GM18499 (cell line): ENCODE measurements around the gene AGPAT4.

Experiments used
- ATAC-seq: cut with Tn5 transposase; IDR thresholded peaks from one replicate; pipeline ENCODE4 v1.9.1; 2021; ENCODE audit warnings: moderate number of reproducible peaks; ENCODE audit not compliant: insufficient read depth, unreplicated experiment

Gene AGPAT4

GRCh38 chr6:161257793-161258457 lies 15.9 kb downstream of the AGPAT4 start:
- ATAC-seq = no peak

- ATAC-seq = no peak
Observed at GRCh38 chr6:161256407-161256806, 17.5 kb downstream of the AGPAT4 start.

DNA sequence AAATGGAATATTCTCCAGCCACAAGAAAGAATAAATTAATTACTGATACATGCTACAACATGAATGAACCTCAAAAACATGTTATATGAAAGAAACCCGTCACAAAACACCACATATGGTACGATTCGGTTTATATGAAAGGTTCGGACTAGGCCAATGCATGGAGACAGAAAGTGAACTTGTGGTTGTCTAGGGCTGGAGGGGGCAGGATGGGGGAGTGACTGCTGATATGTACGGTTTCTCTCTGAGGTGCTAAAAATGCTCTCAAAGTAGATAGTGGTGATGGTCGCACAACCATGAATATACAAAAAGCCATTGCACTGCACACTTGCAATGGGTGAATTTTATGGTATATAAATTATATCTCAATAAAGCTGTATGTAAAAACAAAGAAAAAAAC lies 18.3 kb downstream of the AGPAT4 start:
- no peak for ATAC-seq

- no peak for ATAC-seq
Observed at GRCh38 chr6:161254464-161255253, 19.2 kb downstream of the AGPAT4 start.

DNA sequence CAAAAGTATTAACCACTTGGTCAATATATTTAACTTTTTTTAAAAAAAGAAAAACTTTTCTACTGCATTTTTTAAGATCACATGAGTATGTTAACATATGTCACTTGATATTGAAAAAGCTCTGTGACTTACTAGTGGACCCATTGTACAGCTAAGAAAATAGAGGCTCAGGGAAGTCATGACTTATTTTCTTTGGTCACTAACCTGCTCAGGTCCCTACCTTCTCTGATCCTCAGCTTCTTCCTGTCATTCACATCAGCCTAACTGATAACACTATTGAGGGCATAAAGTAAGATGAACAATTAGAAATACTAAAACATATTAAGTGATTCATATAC lies 19.8 kb downstream of the AGPAT4 start:
- ATAC-seq = no peak

- ATAC-seq = no peak
Observed at GRCh38 chr6:161251345-161251744, 22.5 kb downstream of the AGPAT4 start.

GRCh38 chr6:161249327-161249726 lies 24.5 kb downstream of the AGPAT4 start:
- no peak for ATAC-seq

- no peak for ATAC-seq
Observed at GRCh38 chr6:161246725-161247124, 27.1 kb downstream of the AGPAT4 start.

DNA sequence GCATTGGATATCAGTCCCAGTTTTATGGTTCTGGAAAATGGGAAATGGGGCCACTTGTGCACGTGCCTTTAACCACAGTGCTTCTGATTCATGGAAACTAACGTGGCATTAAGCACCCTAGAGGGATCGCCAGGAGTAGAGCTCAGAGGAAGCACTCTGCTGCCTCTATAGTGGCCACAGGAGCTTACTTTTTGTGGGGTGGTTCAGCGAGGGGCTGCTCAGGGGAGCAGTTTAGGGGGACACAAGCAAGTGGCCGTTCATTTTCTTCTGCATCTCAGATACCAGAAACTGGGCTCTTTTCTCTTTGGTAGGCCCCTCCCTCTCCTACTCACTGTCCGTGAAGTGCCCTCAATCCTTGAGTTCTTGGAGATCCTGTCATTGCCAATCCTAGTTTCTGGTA lies 28.5 kb downstream of the AGPAT4 start:
- no peak for ATAC-seq

DNA sequence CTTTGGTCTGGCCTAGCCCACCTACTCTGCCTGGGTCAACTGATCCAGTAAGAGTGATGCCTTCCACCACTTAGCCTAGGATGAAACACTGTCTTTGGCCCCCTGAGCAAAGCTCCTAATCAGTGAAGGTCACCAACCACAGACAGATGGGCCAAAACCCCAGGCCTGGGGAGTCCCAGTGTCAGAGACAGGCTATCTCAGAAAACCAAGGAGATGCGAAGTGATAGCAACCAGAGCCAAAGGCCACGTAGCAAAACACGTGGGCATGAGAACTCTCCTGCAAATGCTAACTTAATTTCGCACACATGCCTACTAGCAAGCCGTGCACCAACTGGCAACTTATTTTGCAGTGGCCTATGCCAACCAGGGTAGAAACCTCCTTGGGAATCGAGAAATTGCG lies 29.1 kb downstream of the AGPAT4 start:
- ATAC-seq = no peak

DNA sequence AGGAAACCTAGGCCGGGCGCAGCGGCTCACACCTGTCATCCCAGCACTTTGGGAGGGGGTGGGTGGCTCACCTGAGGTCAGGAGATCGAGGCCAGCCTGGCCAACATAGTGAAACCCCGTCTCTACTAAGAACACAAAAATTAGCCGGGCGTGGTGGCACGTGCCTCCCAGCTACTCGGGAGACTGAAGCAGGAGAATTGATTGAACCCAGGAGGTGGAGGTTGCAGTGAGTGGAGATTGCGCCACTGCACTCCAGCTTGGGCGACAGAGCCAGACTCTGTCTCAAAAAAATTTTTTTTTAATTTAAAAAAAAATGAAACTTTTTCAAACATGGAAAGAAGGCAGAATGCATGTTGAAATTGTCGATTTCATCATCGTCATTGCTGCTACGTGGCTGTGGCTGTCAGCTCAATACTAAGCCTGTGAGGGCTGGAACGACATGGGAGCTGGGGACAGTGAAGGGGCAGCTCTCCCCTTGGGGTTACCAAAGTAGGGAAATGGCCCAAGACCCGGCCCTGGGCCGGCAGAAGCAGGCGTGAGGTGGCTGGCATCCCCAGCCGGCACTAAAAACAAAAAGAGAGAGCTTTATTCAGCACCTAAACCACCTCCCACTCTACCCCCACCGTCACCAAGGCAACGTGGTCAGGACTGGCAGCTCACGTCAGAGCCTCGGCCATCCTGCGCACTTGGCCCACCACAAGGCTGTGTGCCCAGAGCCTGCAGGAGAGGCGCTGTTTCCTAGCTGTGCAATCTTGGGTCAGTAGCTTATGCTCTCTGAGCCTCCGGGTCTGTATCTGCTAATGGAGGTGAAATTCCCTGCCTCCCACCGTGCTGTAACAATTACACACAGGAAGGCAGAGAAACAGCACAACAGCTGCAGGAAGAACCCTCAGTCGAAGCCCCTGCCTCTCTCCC lies 30.8 kb downstream of the AGPAT4 start:
- no peak for ATAC-seq

GRCh38 chr6:161242113-161242512 lies 31.7 kb downstream of the AGPAT4 start:
- no peak for ATAC-seq

- ATAC-seq = no peak
Observed at GRCh38 chr6:161239001-161239400, 34.9 kb downstream of the AGPAT4 start.

DNA sequence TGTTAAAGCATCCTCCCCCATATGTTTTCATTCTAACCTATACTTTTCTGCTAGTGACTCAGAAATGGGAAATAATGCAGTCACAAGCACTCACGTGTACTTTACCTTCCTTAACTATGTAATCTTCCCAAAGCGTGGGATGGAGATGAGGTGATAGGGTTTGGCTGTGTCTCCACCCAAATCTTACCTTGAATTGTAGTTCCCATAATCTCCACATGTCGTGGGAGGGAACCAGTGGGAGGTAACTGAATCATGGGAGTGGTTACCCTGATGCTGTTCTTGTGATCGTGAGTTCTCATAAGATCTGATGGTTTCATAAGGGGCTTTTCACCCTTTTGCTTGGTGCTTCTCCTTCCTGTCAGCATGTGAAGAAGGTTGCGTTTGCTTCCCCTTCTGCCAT lies 35.4 kb downstream of the AGPAT4 start:
- ATAC-seq = no peak

- no peak for ATAC-seq
Observed at GRCh38 chr6:161238081-161238480, 35.8 kb downstream of the AGPAT4 start.

DNA sequence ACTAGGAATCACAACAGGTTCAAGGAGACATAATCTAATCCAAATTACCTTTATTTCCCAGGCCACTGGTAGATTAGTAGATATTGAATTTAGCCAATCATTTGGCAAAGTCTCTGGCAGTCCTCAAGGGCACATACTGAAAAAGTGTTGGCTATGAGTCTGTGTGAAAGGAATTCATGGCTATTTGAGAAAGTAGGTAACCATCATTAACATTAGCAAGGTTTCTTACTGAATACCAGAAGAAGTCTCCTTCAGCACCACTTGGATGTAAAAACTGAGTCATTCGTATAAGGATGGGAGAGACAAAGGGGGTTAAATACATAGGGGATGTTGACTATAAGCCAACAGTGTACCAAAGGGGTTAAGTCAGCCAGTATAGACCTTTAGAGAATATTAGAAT lies 36.7 kb downstream of the AGPAT4 start:
- no peak for ATAC-seq

DNA sequence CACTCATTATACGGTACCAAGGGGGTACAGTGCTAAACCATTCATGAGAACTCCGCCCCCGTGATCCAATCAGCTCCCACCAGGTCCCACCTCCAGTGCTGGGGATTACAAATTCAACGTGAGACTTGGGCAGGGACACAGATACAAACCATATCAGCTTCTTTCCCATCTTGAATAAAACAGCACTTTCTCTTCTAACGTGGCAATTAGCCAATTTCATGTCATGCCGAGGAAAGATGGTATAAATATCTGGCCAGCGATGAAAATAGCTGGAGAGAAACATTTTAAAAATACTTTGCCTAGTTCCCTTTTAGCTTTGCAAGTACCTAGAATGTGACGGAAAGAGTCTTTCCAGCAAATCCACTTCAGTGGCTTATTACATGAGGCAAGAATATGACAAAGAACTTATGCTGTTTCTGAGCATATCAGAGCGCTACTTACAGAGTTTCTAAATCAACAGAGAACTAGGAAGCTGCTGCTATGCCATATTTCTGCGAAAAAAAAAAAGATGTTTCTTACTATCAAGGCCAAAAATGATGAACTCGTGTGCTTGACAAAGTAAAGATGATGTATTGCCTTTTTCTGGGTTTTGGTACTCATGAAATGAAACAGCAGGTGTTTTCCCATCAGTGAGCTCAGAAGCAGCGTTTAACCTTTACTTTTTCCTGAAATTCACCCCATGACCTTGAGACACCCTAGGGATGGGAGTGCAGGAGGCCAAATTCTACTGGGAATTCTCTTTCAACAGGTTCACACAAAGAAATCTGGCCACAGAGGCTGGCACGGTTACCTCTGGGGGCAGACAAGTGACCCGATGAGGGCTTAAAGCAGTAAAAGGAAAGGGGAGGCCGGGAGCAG lies 37.9 kb downstream of the AGPAT4 start:
- no peak for ATAC-seq

- no peak for ATAC-seq
Observed at GRCh38 chr6:161233986-161234661, 39.7 kb downstream of the AGPAT4 start.

DNA sequence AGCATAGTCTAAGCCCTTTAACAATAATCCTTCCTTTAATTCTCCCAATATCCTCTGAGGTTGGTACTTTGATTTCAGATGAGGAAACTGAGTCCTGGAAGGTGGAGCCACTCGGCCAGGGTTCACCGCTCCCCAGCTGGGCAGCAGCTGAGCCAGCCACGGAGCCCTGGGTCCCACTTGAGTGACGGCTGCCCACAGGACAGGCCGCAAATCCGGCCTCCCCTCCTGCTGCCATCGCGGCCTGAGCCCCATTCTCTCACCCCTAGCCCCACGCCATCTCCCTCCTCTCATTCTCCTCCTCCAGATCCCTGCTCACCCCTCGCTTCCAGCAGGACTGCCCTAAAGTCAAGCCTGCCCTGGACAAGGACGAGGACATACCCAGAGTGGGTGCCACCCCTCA lies 41.4 kb downstream of the AGPAT4 start:
- ATAC-seq = no peak

DNA sequence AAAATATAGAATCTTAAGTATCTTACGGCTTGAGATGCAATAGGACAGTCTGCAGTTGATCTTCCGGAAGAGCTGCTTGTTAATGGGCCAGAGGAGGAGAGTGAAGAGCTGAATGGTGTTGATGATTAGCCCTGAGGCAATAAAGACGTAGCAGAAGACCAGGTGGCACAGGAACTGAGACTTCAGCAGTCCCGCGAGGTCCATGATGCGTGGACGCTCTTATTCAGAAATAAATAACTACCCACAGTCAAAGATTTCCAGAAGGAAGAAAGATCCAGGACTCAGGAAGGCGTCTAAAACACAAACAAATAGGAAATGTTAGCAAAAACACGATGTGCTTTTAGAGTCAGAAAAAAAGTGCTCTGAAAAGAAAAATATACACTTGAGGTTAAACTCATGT lies 41.9 kb downstream of the AGPAT4 start:
- ATAC-seq = no peak
